ENCODE measurements around the gene ZNF367.
"Not testable (repeated sequence)": the region's sequence is repeated elsewhere in the genome, so short reads cannot be mapped to it uniquely, and the experiment has no call there.

ZNF367 gene

GRCh38 chr9:96399325-96399633 lies 18.9 kb downstream of the ZNF367 start:
- DNase-seq (ENCODE audit: low read depth): no peak

GRCh38 chr9:96398582-96399324 lies 19.4 kb downstream of the ZNF367 start:
- no peak for DNase-seq (ENCODE audit: low read depth)

- no peak for DNase-seq (ENCODE audit: low read depth)
These were observed 22.2 kb downstream of the ZNF367 start for GRCh38 chr9:96395964-96396363.

- no peak for DNase-seq (ENCODE audit: low read depth)
These were observed 23.2 kb downstream of the ZNF367 start for GRCh38 chr9:96394832-96395496.

- no peak for DNase-seq (ENCODE audit: low read depth)
These were observed 25.9 kb downstream of the ZNF367 start for GRCh38 chr9:96392263-96392662.

- DNase-seq (ENCODE audit: low read depth): no peak
These were observed 27.0 kb downstream of the ZNF367 start for GRCh38 chr9:96391021-96391765.

DNA sequence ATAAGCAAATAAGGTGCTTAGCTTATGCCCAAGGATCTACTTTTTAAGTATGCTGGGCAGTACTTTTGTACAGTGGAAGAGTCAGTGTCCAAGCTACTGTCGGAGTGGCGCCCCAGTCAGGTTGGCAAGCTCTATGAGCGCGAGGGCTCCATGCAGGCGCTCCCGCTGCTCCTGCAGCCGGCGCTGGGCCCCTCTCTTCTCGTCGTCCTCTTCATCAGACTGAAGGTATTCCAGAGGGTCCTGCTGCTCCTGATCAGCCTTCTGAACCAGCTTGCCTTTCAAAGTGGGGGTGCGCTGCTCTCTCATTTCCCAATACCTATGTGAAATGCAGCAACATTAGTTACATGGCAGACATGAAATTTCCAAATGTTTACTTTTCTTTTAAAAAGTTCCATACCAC lies 30.0 kb downstream of the ZNF367 start:
- DNase-seq (ENCODE audit: low read depth): no peak

DNA sequence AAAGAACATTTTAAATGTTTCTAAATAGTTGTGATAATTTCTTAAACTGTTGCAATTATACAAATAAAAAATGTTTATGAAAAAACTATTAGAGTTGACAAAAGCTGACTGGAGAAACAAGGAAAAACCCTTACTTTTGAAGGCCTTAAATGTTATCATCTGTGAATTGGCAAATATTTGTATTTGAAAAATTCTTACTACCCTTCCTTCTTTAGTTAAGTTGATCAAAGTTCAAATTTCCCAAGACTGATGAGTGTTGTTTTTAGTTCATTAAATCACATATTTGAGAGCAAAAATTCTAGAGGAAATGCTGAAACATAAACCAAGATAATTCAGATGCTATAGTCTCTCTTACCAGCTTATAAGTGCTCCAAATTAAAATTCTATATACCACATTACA lies 32.0 kb downstream of the ZNF367 start:
- DNase-seq (ENCODE audit: low read depth): no peak

DNA sequence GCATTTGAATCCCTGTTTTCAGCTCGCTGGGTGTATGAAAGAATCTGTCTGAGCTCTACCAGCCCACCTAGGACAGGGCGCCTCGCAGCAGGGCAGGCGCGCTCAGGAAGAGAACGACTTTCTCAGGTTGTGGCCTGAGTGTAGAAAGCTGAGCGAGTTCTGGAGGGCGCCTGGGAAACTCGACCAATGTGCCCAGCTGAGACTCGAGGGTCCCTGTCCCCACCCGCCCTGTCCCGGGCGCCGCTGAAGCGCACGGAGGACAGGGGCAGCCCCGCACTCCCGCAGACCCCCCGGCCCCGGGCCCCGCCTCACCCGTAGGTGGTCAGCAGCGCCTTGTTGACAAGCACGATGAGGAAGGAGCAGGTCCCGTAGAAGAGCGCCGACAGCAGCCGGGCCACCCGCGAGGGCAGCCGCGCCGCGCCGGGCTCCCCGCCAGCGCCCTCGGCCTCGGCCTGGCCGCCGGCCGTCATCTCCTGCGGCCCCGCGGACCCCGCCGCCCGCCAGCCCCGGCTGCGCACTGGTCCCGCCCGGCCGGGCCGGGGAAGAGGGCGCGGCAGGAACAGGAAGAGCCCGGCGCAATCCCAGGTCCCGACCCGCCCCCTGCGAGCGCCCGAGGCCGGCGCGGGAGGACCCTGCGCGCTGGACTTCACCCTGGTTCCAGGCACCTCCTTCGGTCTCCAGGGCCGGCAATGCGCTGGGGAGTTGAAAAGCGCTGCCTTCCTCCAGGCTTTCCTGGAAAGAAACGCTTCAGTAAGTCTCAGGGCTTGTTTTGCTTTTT lies 34.8 kb downstream of the ZNF367 start, which contains the start of gene SLC35D2:
Gene SLC35D2 (minus strand): TSS at position 547 of the 778 bp plus-strand sequence. CDS start 77 bp downstream, at position 470.
- DNase-seq (ENCODE audit: low read depth): no peak

DNA sequence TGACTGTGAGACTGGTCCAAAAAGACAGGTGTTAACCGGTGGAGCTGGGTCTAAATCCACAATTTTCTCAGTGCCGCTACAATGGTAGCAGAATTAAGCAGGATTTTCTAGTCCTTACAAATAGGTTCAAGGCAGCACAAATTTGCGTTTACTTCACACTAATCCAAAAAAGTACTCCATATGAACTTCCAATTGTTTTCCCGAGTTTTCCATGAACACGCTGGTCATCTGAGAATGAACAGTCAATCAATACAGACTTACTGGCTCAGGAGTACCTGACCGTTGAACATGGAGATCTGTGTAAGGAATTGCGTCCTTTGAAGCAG lies 35.4 kb downstream of the ZNF367 start:
- DNase-seq (ENCODE audit: low read depth): no peak

DNA sequence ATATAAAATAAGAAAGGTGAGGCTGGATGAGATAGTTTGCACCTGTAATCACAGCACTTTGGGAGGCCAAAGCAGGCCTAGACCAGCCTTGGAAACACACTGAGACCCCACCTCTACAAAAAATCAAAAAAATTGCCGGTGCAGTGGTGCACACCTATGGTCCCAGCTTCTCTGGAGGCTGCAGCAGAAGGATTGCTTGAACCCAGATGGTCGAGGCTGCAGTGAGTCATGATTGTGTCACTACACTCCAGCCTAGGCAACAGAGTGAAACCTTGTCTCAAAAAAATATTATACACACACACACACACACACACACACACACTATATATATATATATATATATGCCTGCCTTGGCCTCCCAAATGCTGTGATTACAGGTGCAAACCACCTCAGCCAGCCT lies 36.0 kb downstream of the ZNF367 start:
- no peak for DNase-seq (ENCODE audit: low read depth)

- DNase-seq (ENCODE audit: low read depth): no peak
These were observed 36.5 kb downstream of the ZNF367 start for GRCh38 chr9:96381696-96382095.

- DNase-seq (ENCODE audit: low read depth): no peak
These were observed 37.0 kb downstream of the ZNF367 start for GRCh38 chr9:96381125-96381524.

DNA sequence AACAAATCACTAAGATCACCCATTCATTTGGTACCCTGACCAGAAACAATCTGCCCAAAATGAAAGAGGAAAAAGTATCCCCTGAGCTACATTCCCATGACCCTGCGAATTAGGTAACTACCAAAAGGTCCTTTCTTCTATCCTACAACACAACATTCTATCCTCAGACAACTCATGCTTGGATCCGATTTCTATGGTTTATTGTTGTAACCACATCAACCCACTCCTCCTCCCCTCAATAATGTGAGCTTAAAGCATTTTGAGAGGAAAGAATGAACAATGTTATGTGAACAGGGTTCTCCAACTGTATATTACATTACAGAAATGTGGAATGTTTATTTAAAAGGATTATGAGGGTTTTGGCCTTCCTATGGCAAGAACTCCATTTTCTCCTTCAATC lies 38.7 kb downstream of the ZNF367 start:
- DNase-seq (ENCODE audit: low read depth): no peak

- no peak for DNase-seq (ENCODE audit: low read depth)
These were observed 40.0 kb downstream of the ZNF367 start for GRCh38 chr9:96378187-96378586.

DNA sequence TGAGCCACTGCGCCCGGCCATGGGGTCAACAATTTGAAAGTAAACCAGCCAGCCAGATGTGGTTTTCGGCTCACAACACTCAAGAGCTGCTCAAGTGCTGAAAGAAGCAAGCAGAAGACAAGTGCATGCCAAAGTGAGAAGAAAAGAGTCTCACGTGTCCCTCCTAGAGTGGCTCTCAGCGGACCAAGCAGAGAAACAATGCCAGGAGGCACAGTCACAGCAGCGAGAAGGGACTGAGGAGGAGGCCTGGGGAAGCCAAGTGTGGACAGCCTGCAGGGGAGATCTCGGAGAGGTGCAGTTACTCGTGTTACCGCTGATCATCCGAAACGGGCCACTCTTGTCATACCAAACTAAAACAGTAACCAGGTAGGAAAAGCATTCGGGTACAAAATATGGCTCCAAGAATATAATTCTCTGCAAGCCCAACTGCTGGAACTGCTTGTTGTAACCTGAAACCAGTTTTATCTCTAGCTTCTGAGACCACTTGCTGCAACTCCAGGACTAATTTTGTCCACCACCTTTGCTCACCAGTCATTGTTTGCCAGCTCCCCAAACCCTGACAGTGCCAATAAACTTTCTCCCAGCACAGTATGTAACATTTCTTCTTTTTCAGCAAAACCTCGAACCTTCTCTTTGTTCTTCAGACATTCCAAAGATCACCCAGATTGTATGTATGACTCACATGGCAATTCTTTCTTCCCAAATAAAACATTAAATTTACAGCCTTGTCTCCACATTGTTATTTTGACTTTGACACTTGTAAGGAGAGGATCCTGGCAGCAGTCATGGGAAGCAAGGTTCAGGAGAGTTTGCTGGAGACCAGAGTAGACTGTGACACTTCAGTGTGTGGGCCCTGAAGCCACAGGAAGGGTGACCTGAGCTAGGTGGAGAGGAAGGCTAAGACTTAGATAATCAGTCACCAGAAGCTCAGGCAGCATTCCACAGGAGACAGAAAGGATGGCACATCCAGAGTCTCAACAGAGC lies 41.0 kb downstream of the ZNF367 start:
- DNase-seq (ENCODE audit: low read depth): no peak

GRCh38 chr9:96375507-96375906 lies 42.7 kb downstream of the ZNF367 start:
- not testable (repeated sequence) for DNase-seq (ENCODE audit: low read depth)

GRCh38 chr9:96367943-96368342 lies 50.2 kb downstream of the ZNF367 start:
- no peak for DNase-seq (ENCODE audit: low read depth)

- DNase-seq (ENCODE audit: low read depth): no peak
These were observed 54.8 kb downstream of the ZNF367 start for GRCh38 chr9:96363175-96363967.

DNA sequence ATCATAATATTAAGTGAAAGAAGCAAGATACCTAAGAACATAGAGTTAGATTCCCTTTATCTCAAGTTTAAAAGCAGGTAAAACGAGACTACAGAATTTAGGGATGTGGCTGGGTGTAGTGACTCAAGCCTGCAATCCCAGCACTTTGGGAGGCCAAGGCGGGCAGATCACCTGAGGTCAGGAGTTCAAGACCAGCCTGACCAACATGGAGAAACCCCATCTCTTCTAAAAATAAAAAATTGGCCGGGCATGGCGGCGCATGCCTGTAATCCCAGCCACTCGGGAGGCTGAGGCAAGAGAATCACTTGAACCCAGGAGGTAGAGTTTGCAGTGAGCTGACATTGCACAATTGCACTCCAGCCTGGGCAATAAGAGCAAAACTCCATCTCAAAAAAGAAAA lies 56.1 kb downstream of the ZNF367 start:
- not testable (repeated sequence) for DNase-seq (ENCODE audit: low read depth)

All from stimulated activated CD8-positive, alpha-beta memory T cell treated with anti-CD3 and anti-CD28 coated beads, Interleukin-15, amount 100 ng/mL, for 24 hours (primary cell).